Measurements from ENCODE around the gene SELENOO. TPM values are rescaled to one million over a fixed set of nuclear protein-coding genes. Genes with fewer than 3 reads are reported as not detected.

Gene SELENOO
- total RNA-seq, 1 donor from 2014 or later, result 15.0 TPM

DNA sequence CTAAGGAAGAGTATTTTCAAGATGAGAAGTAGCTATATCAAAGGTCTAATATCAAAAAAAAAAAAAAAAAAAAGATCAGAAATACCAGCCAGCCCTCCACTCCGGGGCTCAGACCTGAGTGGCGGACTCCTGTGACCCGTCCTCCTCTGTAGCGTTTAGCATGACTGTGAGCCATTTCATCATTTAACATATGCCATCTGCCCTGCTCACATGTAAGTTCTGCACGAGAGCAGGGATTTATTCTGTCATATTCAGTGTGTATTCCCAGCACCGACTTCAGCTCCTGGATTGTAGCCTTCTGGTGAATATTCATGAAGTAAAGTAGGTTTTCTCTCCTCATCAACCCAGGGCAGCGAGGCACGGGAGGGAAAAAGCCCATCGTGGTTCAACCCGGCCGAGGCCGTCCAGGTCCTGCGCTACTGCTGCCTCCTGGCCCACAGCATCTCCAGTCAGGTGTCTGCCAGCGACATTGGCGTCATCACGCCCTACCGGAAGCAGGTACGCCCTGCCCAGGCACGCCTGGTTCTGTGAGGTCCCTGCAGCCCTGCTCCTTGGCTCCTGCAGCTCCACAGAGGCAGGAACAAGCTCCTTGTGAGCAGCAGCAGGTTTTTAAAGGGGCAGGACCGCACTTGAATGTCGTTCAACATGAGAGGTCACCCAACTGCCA lies 43.0 kb upstream of the SELENOO start:
- Histone ChIP-seq H3K9me3 (replicated peaks) (no peaks in the 10 kb centered on the region), H3K27me3 (ENCODE audit: low read depth) (peaks cover 48% of the 10 kb centered on the region), H3K36me3 (no peaks in the 10 kb centered on the region), H3K27ac (replicated peaks) (no peak overlapping the region), H3K4me3 (no peak overlapping the region), H3K4me1 (no peaks in the 10 kb centered on the region)
- TF ChIP-seq, protein P1, sequence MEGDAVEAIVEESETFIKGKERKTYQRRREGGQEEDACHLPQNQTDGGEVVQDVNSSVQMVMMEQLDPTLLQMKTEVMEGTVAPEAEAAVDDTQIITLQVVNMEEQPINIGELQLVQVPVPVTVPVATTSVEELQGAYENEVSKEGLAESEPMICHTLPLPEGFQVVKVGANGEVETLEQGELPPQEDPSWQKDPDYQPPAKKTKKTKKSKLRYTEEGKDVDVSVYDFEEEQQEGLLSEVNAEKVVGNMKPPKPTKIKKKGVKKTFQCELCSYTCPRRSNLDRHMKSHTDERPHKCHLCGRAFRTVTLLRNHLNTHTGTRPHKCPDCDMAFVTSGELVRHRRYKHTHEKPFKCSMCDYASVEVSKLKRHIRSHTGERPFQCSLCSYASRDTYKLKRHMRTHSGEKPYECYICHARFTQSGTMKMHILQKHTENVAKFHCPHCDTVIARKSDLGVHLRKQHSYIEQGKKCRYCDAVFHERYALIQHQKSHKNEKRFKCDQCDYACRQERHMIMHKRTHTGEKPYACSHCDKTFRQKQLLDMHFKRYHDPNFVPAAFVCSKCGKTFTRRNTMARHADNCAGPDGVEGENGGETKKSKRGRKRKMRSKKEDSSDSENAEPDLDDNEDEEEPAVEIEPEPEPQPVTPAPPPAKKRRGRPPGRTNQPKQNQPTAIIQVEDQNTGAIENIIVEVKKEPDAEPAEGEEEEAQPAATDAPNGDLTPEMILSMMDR (IDR thresholded peaks at IDR 0.05; ENCODE audit: borderline replicate concordance), result no peak
- no peak for DNase-seq
- intact Hi-C loops (cut with micrococcal nuclease), result loop anchor here (10.0 kb wide), 1 partner anchor 47 kb away; the partner anchor contains the start of gene SELENOO

DNA sequence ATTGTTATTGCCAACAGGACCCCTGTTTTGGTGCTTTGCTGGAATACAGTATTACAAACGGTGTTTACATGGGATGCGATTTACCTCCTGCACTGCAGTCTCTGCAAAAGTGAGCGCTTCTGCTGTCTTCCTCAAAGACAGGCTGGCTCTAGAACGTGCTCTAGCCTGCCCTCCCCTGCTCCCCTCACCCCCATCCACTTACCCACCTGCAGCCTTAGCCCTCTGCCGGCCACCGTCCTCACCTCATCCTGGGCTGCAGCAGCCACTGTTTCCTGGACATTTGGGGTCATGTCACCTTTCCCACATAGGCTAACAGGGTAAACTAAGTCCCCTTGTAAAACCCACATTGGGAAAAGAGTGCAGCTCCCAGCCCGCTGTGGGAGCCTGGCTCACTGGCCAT lies 39.9 kb upstream of the SELENOO start:
- intact Hi-C loops (cut with micrococcal nuclease), result no loop called here
- H3K4me1 ChIP-seq, result no peaks in the 10 kb centered on the region
- no peaks in the 10 kb centered on the region for H3K9me3 ChIP-seq (replicated peaks)
- H3K27me3 ChIP-seq (ENCODE audit: low read depth), result peaks cover 59% of the 10 kb centered on the region
- DNase-seq, result no peak
- no peak overlapping the region for H3K4me3 ChIP-seq
- TF ChIP-seq, protein P1 (IDR thresholded peaks at IDR 0.05; ENCODE audit: borderline replicate concordance), result no peak
- no peak overlapping the region for H3K27ac ChIP-seq (replicated peaks)
- H3K36me3 ChIP-seq, result no peaks in the 10 kb centered on the region

DNA sequence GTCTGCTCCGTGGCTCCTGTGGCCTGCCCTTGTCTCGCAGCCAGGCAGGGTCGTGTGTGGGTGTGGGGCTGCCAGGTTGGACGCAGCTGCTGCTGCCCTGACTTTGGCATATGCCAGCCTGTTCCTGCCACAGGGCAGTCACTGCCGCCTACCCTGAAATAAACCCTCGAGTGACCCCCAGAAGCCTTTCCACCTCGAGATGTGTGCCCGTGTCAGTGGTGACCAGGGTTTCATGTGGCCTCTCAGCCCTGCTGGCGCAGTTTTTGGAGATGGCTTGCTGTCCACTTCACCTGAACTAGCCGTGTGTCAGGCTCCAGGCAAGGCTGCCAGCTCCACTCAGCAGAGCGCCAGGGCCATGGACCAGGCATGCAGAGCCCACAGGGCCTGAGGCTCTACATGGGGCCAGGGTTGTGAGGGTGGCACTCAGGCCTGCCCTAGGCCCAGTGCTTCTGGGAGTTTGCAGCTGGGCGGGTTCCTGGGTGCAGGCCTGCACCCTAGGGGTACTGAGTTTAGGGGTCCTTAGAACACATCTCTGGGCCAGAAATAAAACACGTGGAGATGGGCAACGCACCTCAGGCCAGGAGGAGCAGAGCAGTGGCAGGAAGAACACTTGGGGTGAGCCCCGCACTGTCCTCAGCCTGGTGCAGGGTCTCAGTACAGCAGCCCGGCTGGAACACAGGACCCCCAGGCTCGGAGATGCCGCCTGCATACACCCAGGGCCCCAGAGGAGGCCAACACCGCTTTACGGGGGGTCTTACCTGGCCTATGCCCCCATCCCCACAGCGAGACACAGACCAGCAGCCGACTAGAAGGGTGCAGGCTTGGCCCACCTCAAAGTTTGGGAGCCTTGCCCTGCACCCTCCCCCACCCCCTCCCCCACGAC lies 39.1 kb upstream of the SELENOO start:
- Histone ChIP-seq H3K36me3 (no peaks in the 10 kb centered on the region), H3K27me3 (ENCODE audit: low read depth) (peaks cover 59% of the 10 kb centered on the region), H3K27ac (replicated peaks) (no peak overlapping the region), H3K4me1 (no peaks in the 10 kb centered on the region), H3K9me3 (replicated peaks) (no peaks in the 10 kb centered on the region), H3K4me3 (no peak overlapping the region)
- TF ChIP-seq, protein P1 (IDR thresholded peaks at IDR 0.05; ENCODE audit: borderline replicate concordance), result no peak
- no peak for DNase-seq
- intact Hi-C loops (cut with micrococcal nuclease), result no loop called here

GRCh38 chr22:50162391-50162956 lies 38.3 kb upstream of the SELENOO start:
- intact Hi-C loops (cut with micrococcal nuclease), result no loop called here
- H3K27me3 ChIP-seq (ENCODE audit: low read depth), result peaks cover 59% of the 10 kb centered on the region
- H3K36me3 ChIP-seq, result no peaks in the 10 kb centered on the region
- no peak for DNase-seq
- no peaks in the 10 kb centered on the region for H3K9me3 ChIP-seq (replicated peaks)
- no peak overlapping the region for H3K4me3 ChIP-seq
- no peaks in the 10 kb centered on the region for H3K4me1 ChIP-seq
- TF ChIP-seq, protein P1 (IDR thresholded peaks at IDR 0.05; ENCODE audit: borderline replicate concordance), result no peak
- no peak overlapping the region for H3K27ac ChIP-seq (replicated peaks)

GRCh38 chr22:50165436-50166123 lies 35.2 kb upstream of the SELENOO start:
- DNase-seq, result no peak

More at GRCh38 chr22:50165436-50166123, 35.2 kb upstream of the SELENOO start:
- no peak overlapping the region for H3K27ac ChIP-seq (replicated peaks)
- H3K4me3 ChIP-seq, result no peak overlapping the region
- intact Hi-C loops (cut with micrococcal nuclease), result no loop called here
- TF ChIP-seq, protein P1 (IDR thresholded peaks at IDR 0.05; ENCODE audit: borderline replicate concordance), result no peak
- peaks cover 8% of the 10 kb centered on the region for H3K4me1 ChIP-seq
- H3K27me3 ChIP-seq (ENCODE audit: low read depth), result peaks cover 50% of the 10 kb centered on the region
- H3K36me3 ChIP-seq, result no peaks in the 10 kb centered on the region
- H3K9me3 ChIP-seq (replicated peaks), result no peaks in the 10 kb centered on the region
